ENCODE measurements around the gene RAD51B.

The RAD51B gene

DNA sequence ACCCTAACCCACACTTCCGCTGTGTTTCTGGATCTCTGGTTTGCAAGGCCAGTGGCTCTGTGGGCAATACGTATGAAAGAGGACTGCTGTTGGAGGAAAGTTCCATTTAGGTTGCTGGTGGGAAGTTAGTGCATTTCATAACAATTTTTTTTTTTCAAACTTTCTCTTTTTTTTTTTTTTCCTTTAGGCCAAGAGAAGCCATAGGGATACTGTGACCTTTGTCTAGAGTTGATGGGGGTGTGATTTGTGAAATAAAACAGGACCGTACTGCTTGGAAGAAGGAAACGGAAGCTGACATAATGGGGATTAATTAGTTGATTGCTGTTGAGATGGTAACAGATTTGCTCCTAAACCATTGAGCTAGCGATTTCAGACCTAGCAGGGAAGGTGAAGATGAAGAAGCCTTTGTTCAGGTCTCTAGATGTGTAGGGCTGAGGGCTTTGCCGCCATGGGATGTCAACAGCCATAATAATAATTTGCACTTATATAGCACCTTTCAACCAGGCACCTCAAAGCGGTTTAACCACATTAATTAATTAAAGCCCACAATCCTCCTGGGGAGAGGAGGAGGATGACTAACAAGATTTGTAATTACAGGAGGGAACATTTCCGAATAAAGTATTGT, 658.0 kb downstream of the RAD51B start:
- no peak for DNase-seq

- DNase-seq, result no peak
Observed at GRCh38 chr14:68479247-68479646, 659.7 kb downstream of the RAD51B start.

- no peak for DNase-seq
Observed at GRCh38 chr14:68482018-68482417, 662.4 kb downstream of the RAD51B start.

GRCh38 chr14:68482772-68483395, 663.3 kb downstream of the RAD51B start:
- no peak for DNase-seq

- DNase-seq, result no peak
Observed at GRCh38 chr14:68486033-68486732, 666.6 kb downstream of the RAD51B start.

- no peak for DNase-seq
Observed at GRCh38 chr14:68486809-68487208, 667.2 kb downstream of the RAD51B start.

GRCh38 chr14:68487805-68488590, 668.4 kb downstream of the RAD51B start:
- no peak for DNase-seq

- no peak for DNase-seq
Observed at GRCh38 chr14:68491793-68492192, 672.2 kb downstream of the RAD51B start.

- no peak for DNase-seq
Observed at GRCh38 chr14:68492381-68493151, 673.0 kb downstream of the RAD51B start.

DNA sequence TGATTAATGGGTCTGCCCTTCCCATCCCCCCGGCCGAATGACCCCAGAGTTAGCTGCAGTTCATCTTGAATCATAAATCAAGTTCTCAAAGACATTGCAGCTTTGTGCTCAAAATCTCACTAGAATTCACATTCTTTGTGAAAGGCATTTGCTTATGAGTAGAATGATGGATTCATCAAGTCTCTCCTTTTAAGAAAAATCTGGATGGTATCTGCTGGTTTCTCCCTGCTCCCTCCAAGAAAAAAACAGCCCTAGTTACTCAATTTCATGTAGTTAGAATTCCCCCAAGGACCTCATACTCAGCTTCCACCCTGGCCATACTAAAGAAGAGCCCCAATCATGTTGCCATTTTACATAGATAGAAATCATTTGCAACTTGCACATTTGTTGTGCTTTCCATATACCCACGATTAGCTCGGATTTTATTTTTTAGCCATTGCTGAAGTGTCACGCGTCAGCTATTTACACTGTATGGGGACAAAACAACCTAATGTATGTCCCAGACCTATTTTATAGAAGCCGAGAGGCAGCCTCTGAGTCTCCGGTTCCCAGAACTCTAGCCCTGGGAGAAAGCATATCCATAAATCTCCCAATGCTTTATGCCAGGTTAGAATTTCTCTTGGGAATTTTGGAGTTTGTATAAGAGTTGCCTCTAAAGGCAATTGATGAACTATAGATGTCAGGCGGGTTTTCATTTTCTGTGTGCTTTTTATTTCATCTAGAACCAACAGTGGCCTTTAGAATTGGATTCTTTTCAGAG, 673.8 kb downstream of the RAD51B start:
- no peak for DNase-seq

- DNase-seq, result no peak
Observed at GRCh38 chr14:68495101-68496039, 675.8 kb downstream of the RAD51B start.

DNA sequence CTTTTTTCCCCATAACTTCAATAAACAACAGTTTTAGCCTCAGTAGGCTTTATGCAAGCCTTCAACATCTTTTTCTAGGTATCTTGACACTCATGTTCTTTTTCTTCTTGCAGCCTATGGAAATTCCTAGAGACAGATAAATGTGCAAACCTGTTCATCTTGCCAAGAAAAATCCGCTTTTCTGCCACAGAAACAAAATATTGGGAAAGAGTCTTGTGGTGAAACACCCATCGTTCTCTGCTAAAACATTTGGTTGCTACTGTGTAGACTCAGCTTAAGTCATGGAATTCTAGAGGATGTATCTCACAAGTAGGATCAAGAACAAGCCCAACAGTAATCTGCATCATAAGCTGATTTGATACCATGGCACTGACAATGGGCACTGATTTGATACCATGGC, 677.4 kb downstream of the RAD51B start:
- no peak for DNase-seq

DNA sequence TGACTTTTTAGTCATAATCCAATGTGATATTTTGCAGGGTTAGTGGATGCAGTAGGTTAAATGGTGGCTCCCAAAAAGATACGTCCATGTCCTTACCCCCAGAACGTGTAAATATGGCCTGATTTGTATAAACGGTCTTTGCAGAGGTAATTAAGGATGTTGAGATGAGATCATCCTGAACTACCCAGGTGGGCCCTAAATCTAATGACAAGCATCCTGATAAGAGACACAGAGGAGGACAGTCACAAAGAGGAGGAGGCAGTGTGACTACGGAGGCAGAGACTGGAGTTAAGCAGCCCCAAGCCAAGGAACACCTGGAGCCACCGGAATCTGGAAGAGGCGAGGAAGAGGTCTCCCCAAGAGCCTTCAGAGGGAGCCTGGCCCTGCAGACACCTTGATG, 679.9 kb downstream of the RAD51B start:
- DNase-seq, result no peak

GRCh38 chr14:68501171-68501570, 681.6 kb downstream of the RAD51B start:
- DNase-seq, result no peak

DNA sequence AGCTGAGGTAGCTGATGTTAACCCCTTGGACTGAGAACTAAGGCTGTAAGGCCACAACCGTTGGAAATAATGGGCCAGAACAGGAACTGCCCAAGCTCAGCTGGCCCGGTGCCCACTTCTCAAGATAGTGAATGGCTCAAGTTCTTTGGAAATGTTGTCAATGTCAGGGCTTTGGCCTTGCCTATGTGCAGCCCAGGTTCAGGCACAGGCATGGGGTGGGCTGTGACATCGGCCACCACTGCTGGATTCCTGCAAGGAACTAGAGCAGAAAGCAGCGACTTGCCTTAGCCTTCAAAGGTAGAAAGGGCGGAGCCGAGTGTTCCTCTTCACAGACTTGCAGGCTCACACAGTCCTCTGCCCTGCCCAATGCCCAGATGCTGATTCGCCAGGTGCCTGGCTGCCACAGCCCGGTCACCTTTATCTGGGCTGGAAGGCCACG, 682.1 kb downstream of the RAD51B start:
- DNase-seq, result no peak

GRCh38 chr14:68502230-68502629, 682.7 kb downstream of the RAD51B start:
- DNase-seq, result no peak

- DNase-seq, result no peak
Observed at GRCh38 chr14:68503186-68503825, 683.7 kb downstream of the RAD51B start.

GRCh38 chr14:68504861-68505260, 685.3 kb downstream of the RAD51B start:
- no peak for DNase-seq

GRCh38 chr14:68506021-68506644, 686.6 kb downstream of the RAD51B start:
- no peak for DNase-seq

Measured in activated T-cell treated with anti-CD3 and anti-CD28 coated beads for 4 hours (primary cell).